Hepatocyte (in vitro differentiated cells): ENCODE measurements around the gene TSSK3.

Experiments used
- EZH2phosphoT487 ChIP-seq: fragments of 200-600 bp; sonication (generic); IDR thresholded peaks from one replicate; pipeline ENCODE4 v1.6.1; 2018; ENCODE audit warnings: antibody characterized with exemption, mild to moderate bottlenecking, low read depth, moderate library complexity; ENCODE audit not compliant: unreplicated experiment, severe bottlenecking
- TF ChIP-seq, protein P1 (sequence below): fragments of 200-600 bp; sonication (generic); IDR thresholded peaks from 2 replicates; pipeline ENCODE4 v1.5.1; 2016; ENCODE audit warnings: antibody characterized with exemption, mild to moderate bottlenecking; ENCODE audit not compliant: poor library complexity

DNA sequence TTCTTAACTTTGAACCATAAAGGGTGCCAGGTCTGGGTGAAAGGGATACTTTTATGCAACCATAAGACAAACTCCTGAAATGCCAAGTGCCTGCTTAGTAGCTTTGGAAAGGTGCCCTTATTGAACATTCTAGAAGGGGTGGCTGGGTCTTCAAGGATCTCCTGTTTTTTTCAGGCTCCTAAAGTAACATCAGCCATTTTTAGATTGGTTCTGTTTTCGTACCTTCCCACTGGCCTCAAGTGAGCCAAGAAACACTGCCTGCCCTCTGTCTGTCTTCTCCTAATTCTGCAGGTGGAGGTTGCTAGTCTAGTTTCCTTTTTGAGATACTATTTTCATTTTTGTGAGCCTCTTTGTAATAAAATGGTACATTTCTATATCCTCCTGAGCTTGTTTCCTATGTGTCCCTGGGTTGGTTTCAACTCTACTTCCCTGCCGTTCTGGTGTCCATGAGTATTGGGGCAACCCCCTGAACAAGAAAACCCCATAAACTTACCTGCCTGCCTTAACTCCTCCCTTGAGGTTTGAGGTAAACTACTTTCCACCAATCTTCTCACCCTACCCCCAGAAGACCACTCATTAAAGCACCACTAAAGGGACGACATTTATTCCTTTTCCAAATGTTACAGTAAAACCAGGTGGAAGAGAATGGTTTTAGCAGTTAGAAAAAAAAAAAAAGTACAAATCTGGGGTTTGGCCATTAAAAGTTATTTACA is 28.9 kb upstream of the TSSK3 start:
- TF ChIP-seq, protein P1, sequence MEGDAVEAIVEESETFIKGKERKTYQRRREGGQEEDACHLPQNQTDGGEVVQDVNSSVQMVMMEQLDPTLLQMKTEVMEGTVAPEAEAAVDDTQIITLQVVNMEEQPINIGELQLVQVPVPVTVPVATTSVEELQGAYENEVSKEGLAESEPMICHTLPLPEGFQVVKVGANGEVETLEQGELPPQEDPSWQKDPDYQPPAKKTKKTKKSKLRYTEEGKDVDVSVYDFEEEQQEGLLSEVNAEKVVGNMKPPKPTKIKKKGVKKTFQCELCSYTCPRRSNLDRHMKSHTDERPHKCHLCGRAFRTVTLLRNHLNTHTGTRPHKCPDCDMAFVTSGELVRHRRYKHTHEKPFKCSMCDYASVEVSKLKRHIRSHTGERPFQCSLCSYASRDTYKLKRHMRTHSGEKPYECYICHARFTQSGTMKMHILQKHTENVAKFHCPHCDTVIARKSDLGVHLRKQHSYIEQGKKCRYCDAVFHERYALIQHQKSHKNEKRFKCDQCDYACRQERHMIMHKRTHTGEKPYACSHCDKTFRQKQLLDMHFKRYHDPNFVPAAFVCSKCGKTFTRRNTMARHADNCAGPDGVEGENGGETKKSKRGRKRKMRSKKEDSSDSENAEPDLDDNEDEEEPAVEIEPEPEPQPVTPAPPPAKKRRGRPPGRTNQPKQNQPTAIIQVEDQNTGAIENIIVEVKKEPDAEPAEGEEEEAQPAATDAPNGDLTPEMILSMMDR = no peak
- no peak for TF ChIP-seq EZH2phosphoT487
